Mucosa of rectum (tissue), 2 donors: ENCODE data around the gene CEP350.

ENCODE experiments used
- H3K27ac ChIP-seq, 2 donors: one replicate each; pipeline ENCODE4 v1.7.0; 2013; ENCODE audit warnings: inconsistent platforms in 2 of 2, low read depth in 2 of 2, low read length in 2 of 2
- H3K27me3 ChIP-seq, 2 donors: one replicate each; pipeline ENCODE4 v1.7.0; 2013; ENCODE audit warnings: low read length in 2 of 2; ENCODE audit not compliant: control insufficient read depth in 2 of 2, insufficient read depth in 2 of 2
- H3K36me3 ChIP-seq, 2 donors: one replicate each; pipeline ENCODE4 v1.7.0; 2013; ENCODE audit warnings: low read length in 2 of 2; ENCODE audit not compliant: control insufficient read depth in 2 of 2, insufficient read depth in 2 of 2
- H3K4me1 ChIP-seq, 2 donors: one replicate each; pipeline ENCODE4 v1.7.0; 2013; ENCODE audit warnings: low read length in 2 of 2, mild to moderate bottlenecking in 1 of 2; ENCODE audit not compliant: control insufficient read depth in 2 of 2, insufficient read depth in 2 of 2
- H3K4me3 ChIP-seq, 2 donors: one replicate each; pipeline ENCODE4 v1.7.0; 2013; ENCODE audit warnings: low read length in 2 of 2
- H3K9ac ChIP-seq, 2 donors: one replicate each; pipeline ENCODE4 v1.7.0; 2013; ENCODE audit warnings: low read length in 2 of 2, low read depth in 1 of 2, mild to moderate bottlenecking in 1 of 2
- H3K9me3 ChIP-seq, 2 donors: one replicate each; pipeline ENCODE4 v1.7.0; 2013; ENCODE audit warnings: low read length in 2 of 2; ENCODE audit not compliant: control insufficient read depth in 2 of 2
- donor health status: healthy.
- donor health status: Normal muscosa, but diverticular disease.

Gene CEP350

GRCh38 chr1:180135535-180135934 is 180.9 kb downstream of the CEP350 start:
- no peaks in the 10 kb centered on the region for H3K4me1 ChIP-seq
- H3K4me3 ChIP-seq: no peak overlapping the region
- H3K27ac ChIP-seq: no peak overlapping the region
- H3K27me3 ChIP-seq: no peaks in the 10 kb centered on the region
- no peak overlapping the region for H3K9ac ChIP-seq
- no peaks in the 10 kb centered on the region for H3K36me3 ChIP-seq
- H3K9me3 ChIP-seq: no peaks in the 10 kb centered on the region

GRCh38 chr1:180136331-180136967 is 181.8 kb downstream of the CEP350 start:
- Histone ChIP-seq H3K27me3 (no peaks in the 10 kb centered on the region), H3K27ac (no peak overlapping the region), H3K9ac (no peak overlapping the region), H3K4me3 (no peak overlapping the region), H3K36me3 (no peaks in the 10 kb centered on the region), H3K9me3 (no peaks in the 10 kb centered on the region), H3K4me1 (no peaks in the 10 kb centered on the region)

- Histone ChIP-seq H3K9ac (no peak overlapping the region), H3K4me1 (no peaks in the 10 kb centered on the region), H3K27ac (no peak overlapping the region), H3K27me3 (no peaks in the 10 kb centered on the region), H3K4me3 (no peak overlapping the region), H3K9me3 (no peaks in the 10 kb centered on the region), H3K36me3 (no peaks in the 10 kb centered on the region)
These were observed 182.4 kb downstream of the CEP350 start for GRCh38 chr1:180136968-180137356.

- H3K4me1 ChIP-seq: no peaks in the 10 kb centered on the region
- H3K27me3 ChIP-seq: no peaks in the 10 kb centered on the region
- H3K36me3 ChIP-seq: no peaks in the 10 kb centered on the region
- H3K4me3 ChIP-seq: no peak overlapping the region
- H3K27ac ChIP-seq: no peak overlapping the region
- no peak overlapping the region for H3K9ac ChIP-seq
- no peaks in the 10 kb centered on the region for H3K9me3 ChIP-seq
These were observed 183.2 kb downstream of the CEP350 start for GRCh38 chr1:180137776-180138175.

- no peak overlapping the region for H3K27ac ChIP-seq
- H3K27me3 ChIP-seq: no peaks in the 10 kb centered on the region
- H3K4me1 ChIP-seq: no peaks in the 10 kb centered on the region
- no peak overlapping the region for H3K4me3 ChIP-seq
- no peaks in the 10 kb centered on the region for H3K36me3 ChIP-seq
- no peak overlapping the region for H3K9ac ChIP-seq
- no peaks in the 10 kb centered on the region for H3K9me3 ChIP-seq
These were observed 186.8 kb downstream of the CEP350 start for GRCh38 chr1:180141381-180141934.

- Histone ChIP-seq H3K9ac (no peak overlapping the region), H3K4me3 (no peak overlapping the region), H3K27me3 (no peaks in the 10 kb centered on the region), H3K36me3 (no peaks in the 10 kb centered on the region), H3K27ac (no peak overlapping the region), H3K9me3 (no peaks in the 10 kb centered on the region), H3K4me1 (no peaks in the 10 kb centered on the region)
These were observed 188.7 kb downstream of the CEP350 start for GRCh38 chr1:180143359-180143758.

DNA sequence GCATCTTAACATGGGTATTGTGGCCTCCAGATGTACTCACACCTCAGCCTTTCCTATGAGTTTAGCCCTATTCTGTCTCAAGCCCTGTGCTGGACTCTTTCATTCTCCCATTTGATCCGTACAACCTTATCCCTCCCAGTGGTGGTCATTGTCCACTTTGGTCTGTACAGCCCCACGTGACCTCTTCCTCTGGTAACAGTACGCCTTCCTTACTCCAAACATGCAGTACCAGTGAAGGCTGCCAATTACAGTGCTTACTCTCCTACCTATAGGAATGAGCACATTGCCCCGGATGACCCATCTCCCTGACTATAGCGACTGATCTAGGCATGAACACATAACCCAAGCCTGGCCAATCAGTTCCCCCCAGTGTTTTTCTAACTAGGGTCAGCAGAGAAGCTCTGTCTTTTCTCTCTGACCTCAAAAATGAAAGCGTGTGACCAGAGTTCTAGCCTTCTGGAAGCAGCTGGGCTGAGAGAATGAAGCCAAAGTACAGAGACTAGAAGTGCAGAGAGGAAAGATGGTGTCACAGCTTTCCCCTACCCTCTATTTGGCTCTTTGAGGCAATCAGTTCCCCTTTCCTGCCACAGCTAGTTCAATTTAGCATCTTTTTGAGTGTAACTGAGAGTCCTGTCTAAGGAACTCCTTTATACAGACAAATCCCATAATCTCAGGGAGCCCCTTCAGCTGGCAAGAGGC is 190.2 kb downstream of the CEP350 start:
- Histone ChIP-seq H3K9ac (no peak overlapping the region), H3K27me3 (no peaks in the 10 kb centered on the region), H3K27ac (no peak overlapping the region), H3K4me1 (no peaks in the 10 kb centered on the region), H3K4me3 (no peak overlapping the region), H3K9me3 (no peaks in the 10 kb centered on the region), H3K36me3 (no peaks in the 10 kb centered on the region)

- Histone ChIP-seq H3K9me3 (no peaks in the 10 kb centered on the region), H3K9ac (no peak overlapping the region), H3K4me1 (no peaks in the 10 kb centered on the region), H3K4me3 (no peak overlapping the region), H3K27me3 (no peaks in the 10 kb centered on the region), H3K36me3 (no peaks in the 10 kb centered on the region), H3K27ac (no peak overlapping the region)
These were observed 190.8 kb downstream of the CEP350 start for GRCh38 chr1:180145446-180145845.

DNA sequence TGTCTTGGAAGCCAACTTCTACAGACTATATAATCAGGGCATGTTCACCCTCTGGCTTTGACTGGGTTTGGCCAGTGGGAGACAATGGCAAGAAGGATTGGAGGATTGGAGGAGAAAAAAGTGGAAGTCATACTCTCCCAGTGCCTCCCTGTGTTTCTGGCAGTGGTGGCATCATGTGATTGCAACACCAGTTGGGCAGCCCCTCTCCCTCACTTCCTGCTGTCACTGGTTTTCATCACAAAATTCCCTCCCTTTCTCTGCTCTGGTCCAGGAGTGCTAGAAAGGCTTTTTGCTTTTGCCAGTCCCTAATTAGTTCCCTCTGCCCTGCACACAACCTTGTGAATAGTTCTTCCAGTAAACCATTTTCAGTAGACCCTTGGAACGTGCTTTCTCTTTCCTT is 196.4 kb downstream of the CEP350 start:
- H3K36me3 ChIP-seq: no peaks in the 10 kb centered on the region
- H3K9ac ChIP-seq: no peak overlapping the region
- no peak overlapping the region for H3K27ac ChIP-seq
- peaks cover 0 to 2% of the 10 kb centered on the region in 2 donors for H3K27me3 ChIP-seq
- H3K4me1 ChIP-seq: peaks cover 10% of the 10 kb centered on the region in 2 donors
- no peaks in the 10 kb centered on the region for H3K9me3 ChIP-seq
- no peak overlapping the region for H3K4me3 ChIP-seq

DNA sequence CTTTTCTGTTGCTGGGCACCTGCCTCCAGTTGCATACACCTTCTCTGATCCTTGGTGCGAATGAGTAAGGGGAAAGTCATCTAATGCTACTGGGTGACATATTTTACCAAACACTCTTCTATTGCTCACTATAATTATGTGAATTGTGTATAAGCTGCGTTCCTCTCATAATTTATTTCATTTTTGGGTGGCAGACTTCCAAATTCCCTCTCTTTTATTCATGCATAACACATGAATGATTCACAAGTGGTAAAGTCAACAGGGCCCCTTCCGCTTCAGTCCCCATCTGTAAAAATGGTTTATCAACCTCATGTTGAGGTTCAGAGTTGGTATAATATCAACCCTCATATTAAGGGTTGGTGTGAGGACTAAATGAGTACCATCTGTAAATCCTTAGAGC is 196.9 kb downstream of the CEP350 start:
- Histone ChIP-seq H3K36me3 (no peaks in the 10 kb centered on the region), H3K27me3 (peaks cover 0 to 2% of the 10 kb centered on the region in 2 donors), H3K27ac (no peak overlapping the region), H3K9ac (no peak overlapping the region), H3K9me3 (no peaks in the 10 kb centered on the region), H3K4me1 (peaks cover 11 to 15% of the 10 kb centered on the region in 2 donors), H3K4me3 (no peak overlapping the region)
